T-helper 2 cell (primary cell): ENCODE data around the gene ATP6V1C2.
"Not testable (repeated sequence)": the region's sequence is repeated elsewhere in the genome, so short reads cannot be mapped to it uniquely, and the experiment has no call there.

Experiments used
- DNase-seq, 5 experiments: peaks; one replicate each; pipeline versions ENCODE4 v3.0.0 to v3.0.0-alpha.2; 2012 to 2022

Gene ATP6V1C2

DNA sequence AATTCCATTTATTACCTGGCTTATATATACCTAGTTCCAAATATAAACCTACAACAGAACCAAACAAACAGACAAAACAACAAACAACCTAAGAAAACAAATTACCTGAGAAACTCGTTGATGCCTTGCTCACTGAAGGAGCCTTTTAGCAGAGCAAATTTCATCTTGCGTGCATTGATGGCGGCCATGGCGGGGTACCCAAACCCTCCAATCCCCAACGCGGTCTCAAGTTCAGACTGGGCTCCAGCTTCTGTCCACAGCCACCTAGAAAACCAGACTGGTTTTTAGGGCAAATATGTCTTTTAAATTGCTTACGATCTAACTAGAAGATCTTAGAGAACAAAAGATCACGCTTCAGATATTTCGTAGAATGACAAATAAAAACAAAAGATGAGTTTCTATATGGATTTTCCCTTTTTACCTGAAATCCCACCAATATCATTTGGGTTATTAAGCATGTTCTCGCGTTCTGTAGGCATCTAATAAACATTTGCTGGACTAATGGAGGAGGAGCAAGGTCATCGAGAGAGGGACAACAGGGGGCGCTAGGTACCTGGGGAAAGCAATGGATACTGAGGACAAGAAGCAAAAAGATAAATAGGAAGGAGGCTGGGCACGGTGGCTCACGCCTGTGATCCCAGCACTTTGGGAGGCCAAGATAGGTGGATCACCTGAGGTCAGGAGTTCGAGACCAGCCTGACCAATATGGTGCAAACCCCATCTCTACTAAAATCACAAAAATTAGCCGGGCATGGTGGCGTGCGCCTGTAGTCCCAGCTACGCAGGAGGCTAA is 65.9 kb downstream of the ATP6V1C2 start:
- peak in 2 of 5 experiments; percentile 21 to 24 for DNase-seq

DNA sequence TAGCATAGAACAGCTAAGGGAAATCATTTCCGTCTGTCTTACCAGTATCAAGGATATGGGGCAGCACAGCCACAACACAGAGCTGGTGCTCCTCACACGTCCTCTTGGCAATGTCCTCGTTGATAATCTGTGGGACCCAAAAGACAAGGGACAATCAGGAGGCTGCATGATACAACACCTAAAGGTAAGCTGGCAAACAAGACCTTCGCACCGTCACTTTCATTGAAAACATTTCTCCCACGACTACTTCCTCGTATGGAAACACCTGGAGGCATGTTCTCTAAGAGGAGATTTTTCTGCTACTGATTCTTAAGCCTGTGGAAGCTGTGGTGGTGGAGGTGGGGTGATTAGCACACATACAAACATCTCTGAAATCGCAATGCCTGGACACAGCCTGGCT is 67.4 kb downstream of the ATP6V1C2 start:
- DNase-seq, result no peak

DNA sequence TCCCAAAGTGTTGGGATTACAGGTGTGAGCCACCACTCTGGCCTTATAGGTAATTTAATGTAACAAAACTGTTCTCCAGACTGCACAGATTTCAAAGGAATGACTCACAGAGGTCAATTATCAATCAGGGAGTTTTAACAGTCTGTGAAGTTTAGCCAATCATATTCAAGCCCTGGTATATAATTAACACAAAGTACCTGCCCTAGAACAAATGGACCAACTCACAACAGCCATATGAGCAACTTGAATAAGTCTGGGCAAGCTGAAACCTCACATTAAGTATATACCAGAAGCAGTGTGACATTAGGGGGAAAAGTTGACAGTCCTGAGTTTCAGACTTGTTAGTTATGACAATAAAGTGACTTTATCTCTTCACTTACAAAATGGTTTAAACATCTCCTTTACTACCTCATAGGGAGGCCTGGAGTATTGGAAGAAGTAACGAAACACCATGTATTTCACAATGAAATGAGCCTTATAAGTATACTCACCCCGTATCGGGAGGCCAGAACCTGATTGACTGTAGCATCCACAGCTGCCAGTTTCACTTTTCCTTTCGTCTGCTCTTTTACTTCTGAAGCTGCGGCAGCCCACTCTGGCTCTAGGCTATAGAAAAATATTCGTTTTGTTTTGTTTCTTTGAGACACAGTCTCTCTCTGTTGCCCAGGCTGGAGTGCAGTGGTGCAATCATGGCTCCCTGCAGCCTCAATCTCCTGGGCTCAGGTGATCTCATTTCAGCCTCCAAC is 69.0 kb downstream of the ATP6V1C2 start:
- peak in 3 of 5 experiments; percentile 7 to 78 (median 20) for DNase-seq

DNA sequence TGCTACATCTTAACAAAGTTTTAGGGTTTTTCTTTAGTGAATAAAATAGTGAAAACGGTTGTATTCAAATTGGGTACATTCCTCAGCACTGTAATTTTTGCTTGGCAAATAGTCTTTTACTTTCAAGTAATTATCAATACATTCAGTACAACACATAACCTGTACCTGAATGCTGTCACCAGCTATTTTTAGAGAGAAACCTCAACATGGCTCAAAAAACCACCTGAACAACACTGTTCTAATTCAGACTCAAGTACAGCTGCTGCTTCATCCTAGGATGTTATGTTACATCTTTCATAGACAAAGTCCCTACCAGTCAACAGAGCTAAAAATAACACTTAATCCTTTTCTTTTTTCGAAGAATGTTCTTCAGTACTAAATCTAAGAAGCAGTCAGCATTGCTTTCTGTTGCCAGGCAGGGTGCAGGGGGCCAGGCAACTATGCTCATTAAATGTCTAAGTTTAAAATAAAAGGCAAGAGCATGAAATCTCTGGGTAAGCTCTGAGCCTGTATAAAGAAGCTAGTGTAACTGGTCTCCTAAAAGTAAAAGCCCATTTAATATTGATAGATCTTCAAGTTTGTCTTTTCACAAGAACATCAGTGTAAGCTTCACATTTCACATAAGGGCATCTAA is 70.7 kb downstream of the ATP6V1C2 start:
- DNase-seq, result no peak

DNA sequence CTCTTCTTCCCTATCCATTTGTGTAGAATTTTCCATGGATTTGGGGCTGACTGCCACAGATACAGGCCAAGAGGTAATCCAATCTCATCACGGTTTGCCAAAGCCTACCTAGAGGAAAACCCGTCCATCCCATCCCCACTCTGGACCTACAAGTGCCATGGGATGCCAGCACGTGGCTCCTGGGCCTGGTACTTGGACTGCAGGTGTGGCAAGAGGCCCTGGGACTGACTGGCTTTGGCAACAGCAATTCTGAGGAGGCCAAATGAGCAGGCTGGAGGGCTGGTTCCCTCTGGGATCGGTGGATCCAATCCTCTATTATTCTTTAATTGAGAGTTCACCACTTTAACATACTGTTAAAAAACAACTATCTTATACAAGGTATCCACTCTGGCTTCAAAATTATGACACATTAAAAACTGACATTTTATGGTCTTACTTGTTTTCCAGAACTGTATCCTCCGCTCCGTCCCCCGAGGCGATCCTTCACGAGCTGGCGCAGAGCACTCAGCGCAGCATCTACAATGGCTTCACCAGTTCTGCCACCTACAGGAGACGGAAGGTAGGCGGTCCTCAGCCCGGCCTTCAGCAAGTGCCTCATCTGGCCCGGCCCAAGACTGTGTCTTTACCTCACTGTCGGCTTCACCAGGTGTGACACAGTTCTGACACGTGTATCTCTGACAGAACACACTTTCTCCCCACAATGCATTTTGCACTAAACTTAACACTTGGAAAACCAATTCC is 71.4 kb downstream of the ATP6V1C2 start:
- no peak for DNase-seq

DNA sequence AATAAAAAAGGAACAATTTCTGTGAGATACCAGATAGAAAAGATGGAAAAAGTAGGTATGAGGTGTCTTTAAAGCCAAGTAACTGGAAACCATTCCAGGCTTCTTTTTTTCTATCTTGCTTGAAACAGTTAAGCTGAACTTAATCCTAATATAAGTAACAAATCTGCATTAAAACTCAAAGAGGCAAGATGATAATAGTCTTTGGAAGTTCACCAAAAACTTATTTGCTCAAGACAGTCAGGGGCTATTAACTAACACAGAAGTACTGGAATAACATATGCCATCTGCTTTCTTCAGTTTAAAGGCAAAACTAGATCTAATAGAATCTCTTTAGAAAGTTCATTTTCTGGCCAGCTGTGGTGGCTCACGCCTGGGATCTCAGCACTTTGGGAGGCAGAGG is 72.4 kb downstream of the ATP6V1C2 start:
- DNase-seq, result no peak

DNA sequence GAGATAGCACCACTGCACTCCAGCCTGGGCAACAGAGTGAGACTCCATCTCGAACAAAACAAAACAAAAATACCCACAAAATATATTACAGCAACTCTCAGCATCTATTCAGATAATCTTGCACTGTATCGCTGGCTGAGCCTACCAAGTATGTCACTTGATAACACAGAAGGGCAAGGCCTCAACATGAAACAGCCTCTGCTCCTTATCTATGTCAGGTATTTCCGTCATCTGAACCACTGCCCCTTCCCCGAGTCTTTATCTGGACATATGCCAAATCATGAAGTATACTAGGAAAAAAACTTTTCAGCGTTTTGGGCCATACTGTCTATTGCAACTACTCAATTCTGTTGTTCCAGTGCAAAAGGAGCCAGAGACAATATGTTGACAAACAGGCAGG is 73.4 kb downstream of the ATP6V1C2 start:
- DNase-seq, result no peak

DNA sequence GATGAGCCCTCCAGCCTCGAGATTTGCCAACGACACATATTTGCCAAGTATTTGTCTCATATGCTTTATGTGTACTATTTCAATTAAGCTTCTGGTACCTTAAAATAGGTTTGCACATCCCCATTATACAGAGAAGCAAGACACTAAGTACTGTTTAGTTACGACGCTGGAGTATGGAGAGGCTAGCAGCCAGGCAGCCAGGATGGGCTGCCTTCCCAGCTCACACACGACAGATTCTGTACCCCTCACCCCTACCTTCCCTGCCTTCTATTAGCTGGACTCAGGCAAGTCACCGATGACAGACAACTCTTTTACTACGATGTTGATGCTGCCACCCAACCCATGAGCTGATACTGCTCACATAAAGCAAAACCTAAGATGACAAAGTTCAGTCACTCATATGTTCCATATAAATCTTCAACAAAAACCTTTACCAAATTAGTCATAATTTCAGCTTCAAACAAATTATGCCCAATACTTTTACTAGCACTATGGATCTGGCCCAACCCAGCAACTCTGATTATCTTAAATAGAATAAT is 74.1 kb downstream of the ATP6V1C2 start:
- DNase-seq, result no peak

DNA sequence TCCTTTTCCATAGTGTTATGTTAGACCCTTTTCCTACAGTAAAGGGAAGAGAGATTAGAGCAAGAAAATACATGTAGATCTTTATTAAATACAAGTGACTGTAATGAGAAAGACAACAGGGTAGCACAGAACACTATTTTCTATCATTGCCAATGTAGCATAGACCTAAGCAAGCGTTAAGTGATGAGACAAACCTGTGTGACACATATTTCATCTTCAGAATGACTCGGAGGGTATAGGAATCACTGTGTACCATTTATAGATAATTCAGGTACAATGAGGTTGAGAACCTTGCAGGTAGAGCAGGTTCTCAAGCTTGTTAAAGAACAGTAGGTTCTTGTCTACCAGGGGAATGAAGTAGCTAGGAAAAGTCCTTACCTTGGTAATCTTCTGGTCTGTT is 75.3 kb downstream of the ATP6V1C2 start:
- DNase-seq, result no peak

DNA sequence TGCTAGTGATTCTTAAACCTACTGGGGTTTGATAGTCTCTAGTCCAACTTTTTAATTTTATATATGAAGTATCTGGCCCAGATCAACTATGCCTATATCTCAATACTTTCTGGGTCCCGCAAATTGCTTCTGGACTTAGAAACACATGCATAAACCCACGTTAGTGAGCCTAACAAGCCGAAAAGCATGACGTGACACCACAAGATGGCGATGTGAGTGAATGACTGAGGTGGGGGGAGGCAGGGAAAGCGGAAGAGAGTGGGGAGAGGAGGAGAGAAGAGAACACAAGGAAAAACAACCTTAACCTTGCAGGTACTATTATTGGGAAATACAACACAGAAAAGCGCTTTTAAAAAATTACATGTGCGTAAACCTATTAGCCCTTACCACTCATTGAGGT is 77.4 kb downstream of the ATP6V1C2 start:
- no peak for DNase-seq

DNA sequence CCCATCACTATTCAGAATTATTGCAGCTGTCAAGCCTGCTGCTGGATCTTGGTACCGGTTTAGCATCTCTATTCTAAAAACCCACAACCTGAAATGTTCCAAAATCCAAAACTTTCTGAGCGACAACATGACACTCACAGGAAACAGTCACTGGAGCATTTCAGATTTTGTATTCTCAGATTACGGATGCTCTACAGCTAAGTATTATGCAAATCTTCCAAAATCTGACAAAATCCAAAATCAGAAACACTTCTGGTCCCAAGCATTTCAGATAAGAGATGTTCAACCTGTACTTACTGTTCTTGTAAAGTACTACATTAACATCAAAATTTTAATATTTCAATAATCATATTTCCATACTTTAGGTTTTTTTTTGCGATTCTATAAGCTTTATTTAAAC is 78.7 kb downstream of the ATP6V1C2 start:
- DNase-seq, result no peak

DNA sequence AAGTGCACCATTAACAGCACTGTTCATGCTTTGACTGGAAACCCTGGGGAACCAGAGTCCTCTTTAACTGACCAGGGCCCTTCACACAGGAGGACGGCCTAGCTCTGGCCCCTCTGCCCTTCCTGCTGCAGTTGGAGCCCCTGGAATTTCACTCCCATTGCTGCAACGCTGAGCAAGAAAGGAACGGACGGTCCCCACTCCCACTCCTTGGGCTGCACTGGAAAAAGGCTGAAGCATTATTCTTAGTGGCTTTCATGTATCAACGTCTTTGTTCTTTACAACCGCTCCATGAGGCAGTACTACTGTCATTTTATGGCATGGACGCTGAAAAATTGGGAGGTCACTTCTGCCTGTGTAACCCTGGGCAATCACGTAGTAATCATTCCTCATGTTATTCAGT is 81.2 kb downstream of the ATP6V1C2 start:
- no peak for DNase-seq

DNA sequence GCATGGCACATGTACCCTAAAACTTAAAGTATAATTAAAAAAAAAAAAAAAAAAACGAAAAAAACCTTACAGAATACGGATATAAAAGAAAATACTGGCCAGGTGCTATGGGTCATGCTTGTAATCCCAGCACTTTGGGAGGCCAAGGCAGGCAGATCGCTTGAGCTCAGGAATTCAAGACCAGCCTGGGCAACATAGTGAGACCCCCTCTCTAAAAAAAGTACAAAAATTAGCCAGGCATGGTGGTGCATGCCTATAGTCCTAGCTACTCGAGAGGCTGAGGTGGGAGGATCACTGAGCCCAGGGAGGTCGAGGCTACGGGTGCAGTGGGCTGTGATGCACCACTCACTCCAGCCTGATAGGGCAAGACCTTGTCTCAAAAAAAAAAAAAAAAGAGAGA is 84.6 kb downstream of the ATP6V1C2 start:
- DNase-seq, result not testable (repeated sequence)

DNA sequence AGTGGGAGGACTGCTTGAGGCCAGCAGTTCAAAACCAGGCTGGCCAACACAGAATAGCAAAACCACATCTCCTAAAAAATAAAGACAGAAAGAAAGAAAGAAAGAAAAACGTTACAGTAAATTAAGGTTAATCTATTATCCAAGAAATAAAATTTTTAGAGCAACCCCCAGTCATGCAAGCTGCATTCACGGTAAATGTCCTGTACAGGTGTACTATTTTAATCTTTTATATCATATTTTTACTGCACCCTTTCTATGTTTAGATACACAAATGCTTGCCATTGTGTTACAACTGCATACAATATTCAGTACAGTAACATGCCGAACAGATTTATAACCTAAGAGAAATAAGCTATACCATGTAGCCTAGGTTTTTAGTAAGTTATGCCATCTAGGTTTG is 85.1 kb downstream of the ATP6V1C2 start:
- DNase-seq, result no peak

DNA sequence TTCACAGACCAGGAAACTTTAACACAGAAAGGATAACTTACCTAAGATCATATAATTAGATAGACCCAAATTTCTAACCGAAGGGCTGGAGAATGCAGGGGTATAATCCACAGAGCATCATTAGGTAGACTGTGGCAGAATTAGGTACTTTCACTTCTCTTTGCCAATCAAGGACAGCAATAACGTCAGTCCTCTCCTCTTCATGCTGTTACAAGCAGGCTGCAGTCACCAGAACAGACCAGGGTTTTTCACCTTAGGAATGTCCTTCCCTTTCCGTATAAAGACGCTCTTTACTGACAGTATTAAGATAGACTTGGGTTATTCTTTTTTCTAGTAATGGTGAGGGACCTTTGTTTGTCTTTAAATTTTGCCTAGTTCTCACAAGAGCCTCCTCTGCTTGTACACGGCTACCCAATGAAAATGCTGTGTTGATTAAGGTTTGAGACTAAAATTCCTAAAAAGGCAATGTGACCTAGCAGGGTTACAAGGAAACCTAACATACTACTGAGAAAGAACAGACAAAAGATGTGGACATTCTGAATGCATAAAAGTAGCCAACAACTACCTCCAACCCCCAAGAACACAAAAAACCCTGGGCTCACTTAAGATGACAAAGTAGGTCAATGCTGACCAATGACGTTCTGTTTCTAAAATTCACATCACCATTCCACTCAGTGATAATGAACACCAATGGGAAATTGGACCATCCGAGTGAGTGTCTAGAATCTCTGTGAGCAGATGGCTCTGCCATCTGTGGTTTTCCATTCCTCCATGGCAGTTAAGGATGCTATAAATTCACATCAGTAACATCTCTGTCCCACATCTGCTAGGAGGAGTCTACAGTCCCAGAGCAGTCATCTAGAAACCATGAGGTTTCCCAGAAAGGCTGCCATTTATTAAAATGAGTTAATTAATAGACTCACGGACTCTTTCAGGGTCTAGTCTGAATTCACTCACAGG is 89.1 kb downstream of the ATP6V1C2 start:
- DNase-seq, result peak in 1 of 5 experiments; percentile 45

DNA sequence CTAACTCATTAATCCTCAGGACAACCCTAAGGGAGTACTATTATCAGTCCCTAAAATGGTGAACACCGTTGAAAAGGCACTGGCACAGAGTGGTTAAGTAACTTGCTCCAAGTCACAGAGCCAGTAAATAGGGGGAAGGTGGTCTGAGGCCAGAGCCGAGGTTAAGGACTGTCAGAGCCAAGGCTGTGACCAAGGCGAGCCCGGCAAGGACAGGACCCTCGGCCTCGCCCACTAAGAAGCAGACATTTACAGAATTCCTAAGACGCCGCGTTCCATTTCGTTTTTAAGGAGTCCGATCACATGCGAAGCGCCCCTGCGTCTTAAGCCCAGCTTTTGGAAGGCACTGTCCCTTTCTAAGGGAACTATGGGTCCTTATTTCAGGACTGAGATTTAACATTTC is 90.1 kb downstream of the ATP6V1C2 start:
- no peak for DNase-seq

DNA sequence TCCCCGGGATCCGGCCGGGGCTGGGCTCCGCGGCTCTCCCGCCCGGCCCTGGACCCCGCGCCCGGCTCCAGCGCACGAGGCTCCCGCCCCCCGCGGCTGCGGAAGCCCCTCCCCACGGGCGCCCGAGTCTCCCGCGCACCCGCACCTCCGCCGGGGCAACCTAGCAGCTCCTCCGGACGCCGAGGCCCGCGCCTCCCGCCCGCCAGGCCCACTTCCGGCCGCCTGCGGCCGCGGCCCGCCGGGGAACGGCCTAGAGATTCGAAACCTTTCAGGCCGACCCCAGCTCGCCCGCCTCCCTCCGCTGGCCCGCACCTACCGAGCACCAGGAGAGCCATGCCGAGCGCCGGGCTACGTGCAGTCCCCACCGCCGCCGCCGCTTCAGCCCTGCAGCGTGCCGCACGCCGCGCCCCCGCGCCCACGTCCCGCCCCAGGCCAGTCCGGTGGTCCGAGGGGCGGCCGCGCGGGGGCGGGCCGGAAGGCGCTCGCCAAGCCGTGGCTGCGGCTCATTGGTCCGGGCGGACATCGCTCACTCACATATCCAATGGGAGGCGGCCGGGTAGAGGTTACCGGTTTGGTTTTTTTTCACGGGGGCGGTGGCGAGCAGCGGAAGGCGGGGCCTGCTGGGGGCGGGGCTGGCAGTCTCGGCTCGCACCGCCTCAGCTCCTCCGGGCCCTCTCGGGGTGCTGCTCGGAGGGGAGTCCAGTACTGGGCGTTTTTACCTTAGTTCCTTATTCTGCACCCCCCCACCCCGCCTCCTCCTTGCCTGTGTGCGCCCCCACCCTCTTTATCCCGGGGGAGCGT is 91.1 kb downstream of the ATP6V1C2 start, which contains the start of gene PDIA6:
PDIA6 (minus strand) TSS at position 424 of the 801 bp plus-strand sequence; CDS start at position 335, 89 bp downstream.
- DNase-seq, result peak; percentile 89 to 96 (median 92)

DNA sequence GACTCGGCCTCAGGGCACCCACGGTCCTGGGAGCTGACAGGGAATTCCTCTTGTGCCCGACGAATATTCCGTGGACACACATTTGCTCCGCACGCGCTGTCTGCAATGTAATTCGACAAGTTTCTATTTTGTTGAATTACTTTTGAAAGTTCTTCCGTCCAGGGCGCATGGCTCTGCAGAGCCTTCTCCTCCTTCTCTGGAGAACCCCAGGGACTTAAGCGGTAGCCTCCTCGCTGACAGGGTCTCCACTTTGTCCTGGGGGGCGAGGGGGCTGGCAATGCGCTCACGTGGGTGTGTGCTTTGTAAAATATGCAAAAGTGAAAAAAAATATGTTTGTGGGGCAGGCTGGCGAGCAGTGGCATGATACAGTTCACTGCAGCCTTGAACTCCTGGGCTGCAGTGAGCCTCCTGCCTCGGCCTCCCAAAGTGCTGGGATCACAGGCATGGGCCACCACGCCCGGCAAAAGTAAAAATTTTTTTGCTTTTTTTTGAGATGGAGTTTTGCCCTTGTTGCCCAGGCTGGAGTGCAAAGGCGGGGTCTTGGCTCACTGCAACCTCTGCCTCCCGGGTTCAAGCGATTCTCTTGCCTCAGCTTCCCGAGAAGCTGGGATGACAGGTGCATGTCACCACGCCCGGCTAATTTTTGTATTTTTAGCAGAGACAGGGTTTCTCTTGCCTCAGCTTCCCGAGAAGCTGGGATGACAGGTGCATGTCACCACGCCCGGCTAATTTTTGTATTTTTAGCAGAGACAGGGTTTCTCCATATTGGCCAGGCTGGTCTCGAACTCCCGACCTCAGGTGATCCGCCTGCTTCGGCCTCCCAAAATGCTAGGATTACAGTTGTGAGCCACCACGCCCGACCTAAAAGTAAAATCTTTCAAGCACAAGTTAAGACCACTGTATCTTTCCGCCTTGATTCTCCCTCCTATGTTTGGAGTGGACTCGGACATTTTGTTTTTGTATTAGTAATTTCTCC is 92.0 kb downstream of the ATP6V1C2 start:
- not testable (repeated sequence) for DNase-seq

DNA sequence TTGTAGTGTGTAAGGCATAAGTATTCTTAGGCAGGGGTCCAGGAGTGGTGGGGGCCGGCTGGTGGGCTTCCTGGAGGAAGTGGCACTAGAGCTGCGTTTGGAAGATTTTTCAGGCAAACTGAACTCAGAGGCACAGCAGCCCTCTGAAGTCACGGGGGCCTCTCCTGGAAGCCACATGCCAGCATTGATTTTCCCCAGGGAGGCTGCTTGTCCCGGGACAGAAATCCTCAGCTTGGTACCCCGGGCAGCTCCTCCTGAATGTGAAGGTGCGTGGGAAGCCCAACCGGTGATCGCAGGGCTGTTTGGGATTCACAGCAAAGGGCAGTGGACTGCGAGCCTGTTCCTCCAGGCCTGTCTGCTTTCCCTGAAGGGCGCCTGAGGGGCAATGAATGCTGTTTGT is 92.7 kb downstream of the ATP6V1C2 start:
- no peak for DNase-seq
